PC-3 (cell line): ENCODE results near the gene BMPR1A. TPM values are rescaled to one million over a fixed set of nuclear protein-coding genes. Genes with fewer than 3 reads are reported as not detected.

Experiments used
- ATAC-seq: fragments of 200-7000 bp; cut with Tn5 transposase; 2 replicates; pipeline ENCODE4 v1.9.1; 2020; ENCODE audit warnings: mild to moderate bottlenecking, moderate library complexity
- BruUV-seq: library from RNA; stranded (reverse); fragments of 400-500 nt; replicated peaks from 2 replicates; lab custom pipeline; 2021; lab: Mats Ljungman, UMichigan
- CTCF ChIA-PET: fragments of 300-600 bp; sonication (Branson Sonifier 250); formaldehyde crosslinking; loops from one replicate; lab custom pipeline; 2022; ENCODE audit warnings: antibody characterized with exemption; lab: Charles Lee
- POLR2A ChIA-PET: fragments of 300-600 bp; sonication (Branson Sonifier 250); formaldehyde crosslinking; loops from one replicate; lab custom pipeline; 2022; ENCODE audit warnings: antibody characterized with exemption; ENCODE audit not compliant: unreplicated experiment; lab: Charles Lee
- DNase-seq: peaks from one replicate; pipeline ENCODE4 v3.0.0-alpha.2; 2015
- H2AFZ ChIP-seq: fragments of 300-600 bp; sonication (generic); 2 replicates; pipeline ENCODE4 v1.6.0; 2016; ENCODE audit warnings: antibody characterized with exemption, low read length
- H3F3A ChIP-seq: fragments of 300-600 bp; sonication (generic); one replicate; pipeline ENCODE4 v1.6.0; 2017; ENCODE audit warnings: antibody characterized with exemption, low read length, control low read depth, mild to moderate bottlenecking; ENCODE audit not compliant: unreplicated experiment
- H3K27ac ChIP-seq: fragments of 300-600 bp; sonication (generic); 2 replicates; pipeline ENCODE4 v1.5.1; 2016; ENCODE audit warnings: mild to moderate bottlenecking, low read length
- H3K27me3 ChIP-seq: fragments of 300-600 bp; sonication (generic); 2 replicates; pipeline ENCODE4 v1.6.1; 2016; ENCODE audit warnings: low read length, mixed read lengths
- H3K36me3 ChIP-seq: fragments of 300-600 bp; sonication (generic); 2 replicates; pipeline ENCODE4 v1.6.1; 2016; ENCODE audit warnings: low read depth, mixed run types, low read length, mixed read lengths
- H3K4me1 ChIP-seq: fragments of 300-600 bp; sonication (generic); 2 replicates; pipeline ENCODE4 v1.5.1; 2016; ENCODE audit warnings: low read length; ENCODE audit not compliant: insufficient read depth
- H3K4me2 ChIP-seq: fragments of 300-600 bp; sonication (generic); 2 replicates; pipeline ENCODE4 v1.6.0; 2016; ENCODE audit warnings: low read length
- H3K4me3 ChIP-seq: fragments of 300-600 bp; sonication (generic); 2 replicates; pipeline ENCODE4 v1.5.1; 2016; ENCODE audit warnings: mild to moderate bottlenecking, low read length, mixed read lengths
- H3K79me2 ChIP-seq: fragments of 300-600 bp; sonication (generic); 2 replicates; pipeline ENCODE4 v1.6.1; 2017; ENCODE audit warnings: low read length, mixed read lengths
- H3K9ac ChIP-seq: fragments of 300-600 bp; sonication (generic); 2 replicates; pipeline ENCODE4 v1.6.0; 2016; ENCODE audit warnings: mild to moderate bottlenecking, low read length
- H3K9me2 ChIP-seq: fragments of 300-600 bp; sonication (generic); replicated peaks from 2 replicates; pipeline ENCODE4 v1.6.1; 2016; ENCODE audit warnings: mixed run types, low read length, mixed read lengths
- H3K9me3 ChIP-seq: fragments of 300-600 bp; sonication (generic); 2 replicates; pipeline ENCODE4 v1.6.1; 2016; ENCODE audit warnings: low read length, mixed read lengths
- H4K20me1 ChIP-seq: fragments of 300-600 bp; sonication (generic); 2 replicates; pipeline ENCODE4 v1.6.1; 2016; ENCODE audit warnings: low read length, mixed read lengths
- EZH2 ChIP-seq: fragments of 300-600 bp; sonication (generic); IDR thresholded peaks from one replicate; pipeline ENCODE4 v1.6.1; 2017; ENCODE audit warnings: antibody characterized with exemption, mild to moderate bottlenecking, low read length; ENCODE audit not compliant: unreplicated experiment
- EZH2phosphoT487 ChIP-seq: fragments of 300-600 bp; sonication (generic); IDR thresholded peaks from 2 replicates; pipeline ENCODE4 v1.6.1; 2018; ENCODE audit warnings: mild to moderate bottlenecking, antibody characterized with exemption, low read length, borderline replicate concordance
- intact Hi-C: fragments of 100-400 bp; cut with micrococcal nuclease; formaldehyde crosslinking; loops from 2 replicates; pipeline ENCODE4 v1.9.0; 2023
- total RNA-seq: library from RNA; depleted of rRNA; stranded (reverse); fragments of >200 nt; gene quantifications from 2 replicates; pipeline ENCODE4 v1.2.3, GENCODE V29; 2014
- TF ChIP-seq, protein P1 (sequence below): fragments of 300-600 bp; sonication (generic); conservative IDR thresholded peaks from 2 replicates; pipeline ENCODE4 v1.5.1; 2017; ENCODE audit warnings: antibody characterized with exemption, low read depth, mild to moderate bottlenecking, low read length

The BMPR1A gene
- total RNA-seq, 1 experiment from 2014 or later, result 14.5 TPM

DNA sequence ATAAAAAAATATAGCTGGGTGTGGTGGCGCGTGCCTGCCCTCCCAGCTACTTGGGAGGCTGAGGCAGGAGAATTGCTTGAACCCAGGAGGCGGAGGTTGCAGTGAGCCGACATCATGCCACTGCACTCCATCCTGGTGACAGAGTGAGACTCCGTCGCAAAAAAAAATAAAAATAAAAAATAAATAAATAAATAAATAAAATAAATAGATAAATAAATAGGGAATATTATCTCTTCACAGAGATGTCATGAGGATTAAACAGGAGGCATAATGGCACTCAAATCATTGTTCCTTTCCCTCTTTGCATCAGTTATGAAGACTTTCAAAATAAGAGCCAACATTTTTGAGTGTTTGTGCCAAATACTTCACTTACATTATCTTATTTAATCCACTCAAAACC, 32.0 kb upstream of the BMPR1A start:
- CTCF ChIA-PET, result no interaction called here
- no peak overlapping the region for H3K27ac ChIP-seq
- no peak for DNase-seq

DNA sequence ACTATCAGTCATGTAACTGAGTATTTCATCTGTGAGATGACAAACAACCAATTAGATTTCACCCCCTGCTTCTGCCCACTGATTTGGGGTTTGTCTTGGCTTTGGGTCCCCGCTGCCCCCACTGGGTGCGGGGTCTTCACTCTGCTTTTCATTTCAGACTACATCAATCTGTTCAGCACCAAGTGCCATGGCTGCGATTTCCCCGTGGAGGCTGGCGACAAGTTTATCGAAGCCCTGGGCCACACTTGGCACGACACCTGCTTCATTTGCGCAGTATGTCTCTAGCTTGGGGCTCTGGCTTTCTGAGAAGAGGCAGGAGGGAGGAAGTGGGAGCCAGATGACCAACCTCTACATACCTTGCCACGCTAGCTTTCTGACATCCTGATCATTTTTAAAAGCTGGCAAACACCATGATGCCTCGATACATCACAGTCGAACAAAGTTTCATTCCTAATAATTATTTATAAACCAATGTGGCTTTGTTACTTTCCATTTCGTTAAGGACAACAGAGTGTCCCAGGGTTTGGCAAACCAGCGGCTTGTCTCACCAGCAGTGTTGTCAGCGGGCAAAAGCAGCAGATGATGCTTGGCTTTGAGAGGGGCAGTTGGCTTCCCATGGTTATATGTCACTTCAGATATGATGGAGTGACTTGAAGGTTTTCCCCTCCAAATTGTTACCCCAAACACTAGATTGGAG, 30.3 kb upstream of the BMPR1A start:
- ATAC-seq (no peak), DNase-seq (no peak)
- H3K9ac ChIP-seq, result no peak overlapping the region
- no peaks in the 10 kb centered on the region for H3K27me3 ChIP-seq
- H4K20me1 ChIP-seq, result no peaks in the 10 kb centered on the region
- no peak overlapping the region for H3K4me2 ChIP-seq
- no peak overlapping the region for H3K27ac ChIP-seq
- POLR2A ChIA-PET, result no interaction called here
- H3K9me3 ChIP-seq, result no peaks in the 10 kb centered on the region
- H3K79me2 ChIP-seq, result no peaks in the 10 kb centered on the region
- H3K9me2 ChIP-seq, result no peaks in the 10 kb centered on the region
- no TSS peak for BruUV-seq
- no peaks in the 10 kb centered on the region for H3F3A ChIP-seq
- H3K4me3 ChIP-seq, result no peak overlapping the region
- intact Hi-C loops, result no loop called here
- CTCF ChIA-PET, result no interaction called here
- no peak for TF ChIP-seq EZH2
- TF ChIP-seq, protein P1, sequence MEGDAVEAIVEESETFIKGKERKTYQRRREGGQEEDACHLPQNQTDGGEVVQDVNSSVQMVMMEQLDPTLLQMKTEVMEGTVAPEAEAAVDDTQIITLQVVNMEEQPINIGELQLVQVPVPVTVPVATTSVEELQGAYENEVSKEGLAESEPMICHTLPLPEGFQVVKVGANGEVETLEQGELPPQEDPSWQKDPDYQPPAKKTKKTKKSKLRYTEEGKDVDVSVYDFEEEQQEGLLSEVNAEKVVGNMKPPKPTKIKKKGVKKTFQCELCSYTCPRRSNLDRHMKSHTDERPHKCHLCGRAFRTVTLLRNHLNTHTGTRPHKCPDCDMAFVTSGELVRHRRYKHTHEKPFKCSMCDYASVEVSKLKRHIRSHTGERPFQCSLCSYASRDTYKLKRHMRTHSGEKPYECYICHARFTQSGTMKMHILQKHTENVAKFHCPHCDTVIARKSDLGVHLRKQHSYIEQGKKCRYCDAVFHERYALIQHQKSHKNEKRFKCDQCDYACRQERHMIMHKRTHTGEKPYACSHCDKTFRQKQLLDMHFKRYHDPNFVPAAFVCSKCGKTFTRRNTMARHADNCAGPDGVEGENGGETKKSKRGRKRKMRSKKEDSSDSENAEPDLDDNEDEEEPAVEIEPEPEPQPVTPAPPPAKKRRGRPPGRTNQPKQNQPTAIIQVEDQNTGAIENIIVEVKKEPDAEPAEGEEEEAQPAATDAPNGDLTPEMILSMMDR, result no peak
- no peak for TF ChIP-seq EZH2phosphoT487
- H2AFZ ChIP-seq, result no peak overlapping the region
- no peaks in the 10 kb centered on the region; the same call in 1 of the 2 replicates for H3K4me1 ChIP-seq
- H3K36me3 ChIP-seq, result no peaks in the 10 kb centered on the region

More for the DNA sequence above, 32.0 kb upstream of the BMPR1A start:
- H3K9me2 ChIP-seq, result no peaks in the 10 kb centered on the region
- H3K4me3 ChIP-seq, result no peak overlapping the region
- H2AFZ ChIP-seq, result no peak overlapping the region
- H3K9me3 ChIP-seq, result no peaks in the 10 kb centered on the region
- ATAC-seq, result no peak
- H3K9ac ChIP-seq, result no peak overlapping the region
- no peak overlapping the region for H3K4me2 ChIP-seq
- H3K79me2 ChIP-seq, result no peaks in the 10 kb centered on the region
- POLR2A ChIA-PET, result no interaction called here
- no peaks in the 10 kb centered on the region for H3K27me3 ChIP-seq
- intact Hi-C loops, result no loop called here
- H3K36me3 ChIP-seq, result no peaks in the 10 kb centered on the region
- no peaks in the 10 kb centered on the region for H4K20me1 ChIP-seq
- no peaks in the 10 kb centered on the region; the same call in 1 of the 2 replicates for H3K4me1 ChIP-seq
- TF ChIP-seq EZH2phosphoT487 (no peak), EZH2 (no peak)
- no peaks in the 10 kb centered on the region for H3F3A ChIP-seq
- no TSS peak for BruUV-seq

DNA sequence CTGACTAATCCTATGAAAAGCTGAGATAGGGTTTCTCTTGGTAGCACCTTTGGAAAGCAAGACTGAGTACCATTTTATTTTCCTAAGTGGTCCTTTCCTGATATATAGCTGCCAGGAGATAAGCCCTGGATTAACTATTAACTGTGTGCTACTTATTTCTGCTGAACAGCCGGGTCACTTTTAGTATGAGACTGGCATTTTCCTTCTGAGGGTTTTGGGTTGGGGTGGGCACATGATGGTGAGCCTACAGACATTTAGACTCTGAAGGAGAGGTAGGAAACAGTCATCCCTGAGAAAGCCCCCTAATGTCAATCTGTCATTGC, 29.8 kb upstream of the BMPR1A start:
- intact Hi-C loops, result no loop called here
- CTCF ChIA-PET, result no interaction called here
- Histone ChIP-seq H3K4me2 (no peak overlapping the region), H3K4me1 (no peaks in the 10 kb centered on the region; the same call in 1 of the 2 replicates), H3K27me3 (no peaks in the 10 kb centered on the region), H2AFZ (no peak overlapping the region), H4K20me1 (no peaks in the 10 kb centered on the region), H3K27ac (no peak overlapping the region), H3F3A (no peaks in the 10 kb centered on the region), H3K36me3 (no peaks in the 10 kb centered on the region), H3K9ac (no peak overlapping the region), H3K4me3 (no peak overlapping the region), H3K9me2 (no peaks in the 10 kb centered on the region), H3K9me3 (no peaks in the 10 kb centered on the region), H3K79me2 (no peaks in the 10 kb centered on the region)
- BruUV-seq, result no TSS peak
- ATAC-seq (no peak), DNase-seq (no peak)
- TF ChIP-seq EZH2phosphoT487, result no peak
- TF ChIP-seq EZH2, result no peak
- TF ChIP-seq, protein P1, result no peak
- POLR2A ChIA-PET, result no interaction called here
